GM21576 (cell line): Measurements from ENCODE around the gene LAMA4.

Experiments
- ATAC-seq: cut with Tn5 transposase; IDR thresholded peaks from one replicate; pipeline ENCODE4 v1.9.1; 2021; ENCODE audit warnings: mild to moderate bottlenecking, moderate library complexity; ENCODE audit not compliant: unreplicated experiment

The LAMA4 gene

GRCh38 chr6:112155886-112156285 is 98.5 kb downstream of the LAMA4 start:
- ATAC-seq, result no peak

GRCh38 chr6:112154711-112155110 is 99.7 kb downstream of the LAMA4 start:
- no peak for ATAC-seq

- ATAC-seq, result no peak
Observed at GRCh38 chr6:112153926-112154607, 100.3 kb downstream of the LAMA4 start.

- ATAC-seq, result no peak
Observed at GRCh38 chr6:112150363-112150762, 104.0 kb downstream of the LAMA4 start.

GRCh38 chr6:112149719-112150263 is 104.6 kb downstream of the LAMA4 start:
- no peak for ATAC-seq

- no peak for ATAC-seq
Observed at GRCh38 chr6:112149236-112149635, 105.1 kb downstream of the LAMA4 start.

- no peak for ATAC-seq
Observed at GRCh38 chr6:112148103-112148502, 106.3 kb downstream of the LAMA4 start.

GRCh38 chr6:112145080-112145573 is 109.2 kb downstream of the LAMA4 start:
- ATAC-seq, result no peak

- no peak for ATAC-seq
Observed at GRCh38 chr6:112144145-112144926, 110.0 kb downstream of the LAMA4 start.

GRCh38 chr6:112141707-112142106 is 112.7 kb downstream of the LAMA4 start:
- ATAC-seq, result no peak

GRCh38 chr6:112139052-112139451 is 115.3 kb downstream of the LAMA4 start:
- ATAC-seq, result no peak

- ATAC-seq, result no peak
Observed at GRCh38 chr6:112130878-112131277, 123.5 kb downstream of the LAMA4 start.

GRCh38 chr6:112128208-112128607 is 126.2 kb downstream of the LAMA4 start:
- no peak for ATAC-seq

- ATAC-seq, result no peak
Observed at GRCh38 chr6:112123982-112124381, 130.4 kb downstream of the LAMA4 start.

GRCh38 chr6:112122756-112123155 is 131.6 kb downstream of the LAMA4 start:
- no peak for ATAC-seq

- ATAC-seq, result no peak
Observed at GRCh38 chr6:112118034-112118433, 136.3 kb downstream of the LAMA4 start.

GRCh38 chr6:112117554-112117953 is 136.8 kb downstream of the LAMA4 start:
- no peak for ATAC-seq

GRCh38 chr6:112116221-112116620 is 138.1 kb downstream of the LAMA4 start:
- ATAC-seq, result no peak

GRCh38 chr6:112114577-112115223 is 139.7 kb downstream of the LAMA4 start:
- ATAC-seq, result no peak

GRCh38 chr6:112113918-112114317 is 140.4 kb downstream of the LAMA4 start:
- ATAC-seq, result no peak

GRCh38 chr6:112113431-112113830 is 140.9 kb downstream of the LAMA4 start:
- ATAC-seq, result no peak
